Stomach (tissue), 9 donors: ENCODE data around the gene EPS8L1. TPM values are rescaled to one million over a fixed set of nuclear protein-coding genes. Genes with fewer than 3 reads are reported as not detected.
A peak's percentile ranks its signal among the peaks of the same experiment; 100 is the strongest.

Experiments used
- DNase-seq, 2 donors: peaks; one replicate each; pipeline versions ENCODE4 v3.0.0 to v3.0.0-alpha.2; 2013 to 2019
- H3K27ac ChIP-seq, 5 donors: fragments of 200-600 bp in 4 of 5; sonication (generic) in 4 of 5; one replicate each; pipeline ENCODE4 v1.5.1; 2013 to 2019; ENCODE audit warnings: mild to moderate bottlenecking in 1 of 5, moderate library complexity in 1 of 5
- H3K27me3 ChIP-seq, 3 donors: fragments of 200-600 bp; sonication (generic); one replicate each; pipeline ENCODE4 v1.5.1; 2017 to 2019; ENCODE audit warnings: mixed run types in 1 of 3
- H3K36me3 ChIP-seq, 4 donors: fragments of 200-600 bp; sonication (generic); 1 replicate in 3 of 4; 2 replicates in 1 of 4; pipeline ENCODE4 v1.5.1; 2016 to 2019
- H3K4me1 ChIP-seq, 4 donors: fragments of 200-600 bp; sonication (generic); one replicate each; pipeline ENCODE4 v1.5.1; 2016 to 2019
- H3K4me3 ChIP-seq, 4 donors: fragments of 200-600 bp; sonication (generic) in 3 of 4; one replicate each; pipeline ENCODE4 v1.5.1; 2016 to 2019; ENCODE audit warnings: mild to moderate bottlenecking in 1 of 4
- H3K9me3 ChIP-seq, 4 donors: fragments of 200-600 bp; sonication (generic); one replicate each; pipeline ENCODE4 v1.5.1; 2016 to 2019
- EP300 ChIP-seq: sonication (generic); formaldehyde crosslinking; IDR thresholded peaks from one replicate; pipeline ENCODE4 v1.6.1; 2017; ENCODE audit warnings: antibody characterized with exemption
- POLR2A ChIP-seq, 4 donors: fragments of 450-650 bp; IDR thresholded peaks; one replicate each; pipeline ENCODE4 v1.6.1; 2016; ENCODE audit warnings: antibody characterized with exemption in 4 of 4, control low read depth in 2 of 4, mild to moderate bottlenecking in 1 of 4, moderate library complexity in 1 of 4
- POLR2AphosphoS5 ChIP-seq, 3 donors: sonication (generic); formaldehyde crosslinking; IDR thresholded peaks; one replicate each; pipeline ENCODE4 v1.6.1; 2016; ENCODE audit warnings: antibody characterized with exemption in 3 of 3
- WGBS, 5 donors: extraction: QIAGEN DNeasy Blood & Tissue Kit in 3 of 5; methylation state at CpG; one replicate each; pipeline versions ENCODE4 v1.1.5 to v1.1.7; 2013 to 2018; 5-methylcytosine and 5-hydroxymethylcytosine counted together
- intact Hi-C: fragments of 100-400 bp; cut with DNase I; formaldehyde crosslinking; loops from one replicate; pipeline ENCODE4 v1.15.1; 2023; ENCODE audit warnings: low total_unique reads
- polyA plus RNA-seq, 3 donors: library from polyadenylated mRNA; stranded (reverse); fragments of 200-250 nt; gene quantifications; one replicate each; pipeline ENCODE4 v1.2.3, GENCODE V29; 2013
- total RNA-seq, 5 donors: library from RNA; depleted of rRNA; stranded (reverse); fragments of >200 nt; gene quantifications; one replicate each; pipeline versions ENCODE4 v1.1.0 to v1.2.3, GENCODE V29; 2014 to 2016
- TF ChIP-seq, protein P1 (sequence below), 7 experiments: fragments of 450-650 bp in 4 of 7; fragments of 200-600 bp in 3 of 7; sonication (generic) in 3 of 7; IDR thresholded peaks; one replicate each; pipeline ENCODE4 v1.5.1; 2016 to 2019; ENCODE audit warnings: antibody characterized with exemption in 7 of 7, control low read depth in 2 of 7, mild to moderate bottlenecking in 1 of 7
- donor health status: healthy with polysubstance abuse.
- donor health status: Bipolar disorder and iron deficiency.
- donor health status: healthy.

The EPS8L1 gene
- total and polyA plus RNA-seq, 8 donors, result 32.3 to 320 (median 101) TPM

DNA sequence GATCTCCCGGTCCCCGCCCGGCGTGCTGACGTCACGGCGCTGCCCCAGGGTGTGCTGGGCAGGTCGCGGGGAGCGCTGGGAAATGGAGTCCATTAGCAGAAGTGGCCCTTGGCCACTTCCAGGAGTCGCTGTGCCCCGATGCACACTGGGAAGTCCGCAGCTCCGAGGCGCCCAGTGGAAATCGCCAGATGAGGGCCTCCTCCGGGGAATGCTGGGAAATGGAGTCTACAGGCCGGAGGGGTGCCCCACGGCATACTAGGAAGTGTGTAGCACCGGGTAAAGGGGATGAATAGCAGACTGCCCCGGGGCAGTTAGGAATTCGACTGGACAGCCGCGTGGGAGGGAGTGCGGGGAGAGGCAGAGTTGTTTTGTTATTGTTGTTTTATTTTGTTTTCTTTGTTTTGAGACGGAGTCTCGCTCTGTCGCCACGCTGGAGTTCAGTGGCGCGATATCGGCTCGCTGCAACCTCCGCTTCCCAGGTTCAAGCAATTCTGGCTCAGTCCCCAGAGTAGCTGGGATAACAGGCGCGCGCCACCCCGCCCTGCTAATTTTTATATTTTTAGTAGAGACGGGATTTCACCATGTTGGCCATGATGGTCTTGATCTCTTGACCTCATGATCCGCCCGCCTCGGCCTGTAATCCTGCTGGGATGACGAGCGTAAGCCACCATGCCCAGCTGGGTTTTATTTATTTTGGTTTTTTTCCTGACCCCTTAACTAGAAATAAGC lies 42.2 kb downstream of the EPS8L1 start:
- peaks cover 0 to 3% (median 0%) of the 10 kb centered on the region in 3 donors for H3K27me3 ChIP-seq
- H3K9me3 ChIP-seq, result no peaks in the 10 kb centered on the region
- intact Hi-C loops, result no loop called here
- peak overlapping the region; percentile 68 to 95 (median 89) for H3K27ac ChIP-seq
- peak; percentile 99 to 100 for DNase-seq
- 0 to 3% (median 1%) methylated on average over 30 to 44 of the region's 44 CpGs for WGBS, 5 donors
- peaks cover 37 to 54% (median 50%) of the 10 kb centered on the region in 4 donors for H3K4me1 ChIP-seq
- TF ChIP-seq POLR2A (IDR thresholded peaks at IDR 0.05) (no peak), EP300 (no peak), POLR2AphosphoS5 (IDR thresholded peaks at IDR 0.05) (peak; percentile 59 to 95 (median 95))
- TF ChIP-seq, protein P1, sequence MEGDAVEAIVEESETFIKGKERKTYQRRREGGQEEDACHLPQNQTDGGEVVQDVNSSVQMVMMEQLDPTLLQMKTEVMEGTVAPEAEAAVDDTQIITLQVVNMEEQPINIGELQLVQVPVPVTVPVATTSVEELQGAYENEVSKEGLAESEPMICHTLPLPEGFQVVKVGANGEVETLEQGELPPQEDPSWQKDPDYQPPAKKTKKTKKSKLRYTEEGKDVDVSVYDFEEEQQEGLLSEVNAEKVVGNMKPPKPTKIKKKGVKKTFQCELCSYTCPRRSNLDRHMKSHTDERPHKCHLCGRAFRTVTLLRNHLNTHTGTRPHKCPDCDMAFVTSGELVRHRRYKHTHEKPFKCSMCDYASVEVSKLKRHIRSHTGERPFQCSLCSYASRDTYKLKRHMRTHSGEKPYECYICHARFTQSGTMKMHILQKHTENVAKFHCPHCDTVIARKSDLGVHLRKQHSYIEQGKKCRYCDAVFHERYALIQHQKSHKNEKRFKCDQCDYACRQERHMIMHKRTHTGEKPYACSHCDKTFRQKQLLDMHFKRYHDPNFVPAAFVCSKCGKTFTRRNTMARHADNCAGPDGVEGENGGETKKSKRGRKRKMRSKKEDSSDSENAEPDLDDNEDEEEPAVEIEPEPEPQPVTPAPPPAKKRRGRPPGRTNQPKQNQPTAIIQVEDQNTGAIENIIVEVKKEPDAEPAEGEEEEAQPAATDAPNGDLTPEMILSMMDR (IDR thresholded peaks at IDR 0.05), result peak in 1 of 7 experiments; percentile 29
- H3K36me3 ChIP-seq, result peaks cover 0 to 8% (median 2%) of the 10 kb centered on the region in 4 donors
- H3K4me3 ChIP-seq, result peak overlapping the region; percentile 86 to 94 (median 88)

DNA sequence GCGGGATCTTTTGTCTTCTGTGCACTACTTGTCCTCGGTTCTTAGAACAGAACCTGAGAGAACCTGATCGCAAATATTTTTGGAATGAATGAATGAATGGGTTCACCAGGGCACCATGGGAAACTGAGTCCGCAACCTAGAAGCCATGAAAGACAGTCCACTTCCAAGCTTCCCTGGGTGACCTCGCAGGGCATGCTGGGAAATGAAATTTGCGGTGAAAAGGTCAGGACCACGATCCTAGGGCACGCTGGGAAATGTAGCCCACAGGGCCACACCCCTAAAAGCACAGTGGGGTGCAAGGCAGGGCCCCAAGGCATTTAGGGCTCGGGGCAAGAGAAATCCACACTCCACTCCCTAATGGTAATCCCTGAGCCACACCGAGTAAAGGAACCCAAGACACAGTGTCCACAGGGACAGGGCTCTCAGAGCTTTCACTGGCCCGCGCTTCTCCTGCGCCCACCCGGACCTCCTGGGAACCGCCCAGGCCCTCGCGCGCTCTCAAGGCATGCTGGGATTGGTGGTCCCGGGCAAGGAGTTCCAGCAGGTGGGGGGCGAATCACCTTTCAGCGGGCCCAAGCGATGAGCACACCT lies 42.8 kb downstream of the EPS8L1 start:
- peak overlapping the region; percentile 86 to 94 (median 88) for H3K4me3 ChIP-seq
- H3K27me3 ChIP-seq, result peaks cover 0 to 10% (median 0%) of the 10 kb centered on the region in 3 donors
- peaks cover 30 to 47% (median 44%) of the 10 kb centered on the region in 4 donors for H3K4me1 ChIP-seq
- TF ChIP-seq EP300, result no peak
- TF ChIP-seq POLR2AphosphoS5 (IDR thresholded peaks at IDR 0.05), result no peak
- TF ChIP-seq, protein P1 (IDR thresholded peaks at IDR 0.05), result no peak
- H3K9me3 ChIP-seq, result no peaks in the 10 kb centered on the region
- H3K27ac ChIP-seq, result peak overlapping the region in 4 of 5 donors; percentile 68 to 95 (median 90)
- 18 to 29% (median 21%) methylated on average over 11 to 22 of the region's 22 CpGs for WGBS, 5 donors
- H3K36me3 ChIP-seq, result peaks cover 0 to 2% (median 0%) of the 10 kb centered on the region in 4 donors
- intact Hi-C loops, result no loop called here
- peak in 1 of 2 donors; percentile 79 for DNase-seq

DNA sequence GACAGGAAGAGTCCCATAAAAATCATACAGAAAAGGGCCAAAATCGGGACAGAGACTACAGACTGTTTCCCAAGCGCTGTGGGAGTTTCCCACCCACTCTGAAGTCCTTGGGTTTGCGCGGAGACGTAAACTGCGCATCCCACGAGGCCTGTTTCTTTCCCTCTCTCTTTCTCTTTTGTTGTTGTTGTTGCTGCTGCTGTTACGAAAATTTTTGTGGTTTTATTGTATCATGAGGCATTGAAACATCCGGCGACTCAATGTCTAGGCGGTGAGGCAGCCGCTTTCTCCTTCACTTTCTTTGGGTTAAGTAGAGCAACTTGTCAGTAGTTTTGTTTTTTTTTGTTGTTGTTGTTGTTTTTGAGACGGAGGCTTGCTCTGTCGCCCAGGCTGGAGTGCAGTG lies 43.4 kb downstream of the EPS8L1 start:
- Histone ChIP-seq H3K36me3 (no peaks in the 10 kb centered on the region), H3K27ac (peak overlapping the region in 1 of 5 donors; percentile 90), H3K4me1 (peaks cover 28 to 41% (median 39%) of the 10 kb centered on the region in 4 donors), H3K4me3 (no peak overlapping the region), H3K27me3 (peaks cover 0 to 15% (median 0%) of the 10 kb centered on the region in 3 donors), H3K9me3 (no peaks in the 10 kb centered on the region)
- no peak for DNase-seq
- 77 to 85% (median 85%) methylated on average over 14 of the region's 14 CpGs for WGBS, 5 donors
- TF ChIP-seq EP300, result no peak
- intact Hi-C loops, result no loop called here

DNA sequence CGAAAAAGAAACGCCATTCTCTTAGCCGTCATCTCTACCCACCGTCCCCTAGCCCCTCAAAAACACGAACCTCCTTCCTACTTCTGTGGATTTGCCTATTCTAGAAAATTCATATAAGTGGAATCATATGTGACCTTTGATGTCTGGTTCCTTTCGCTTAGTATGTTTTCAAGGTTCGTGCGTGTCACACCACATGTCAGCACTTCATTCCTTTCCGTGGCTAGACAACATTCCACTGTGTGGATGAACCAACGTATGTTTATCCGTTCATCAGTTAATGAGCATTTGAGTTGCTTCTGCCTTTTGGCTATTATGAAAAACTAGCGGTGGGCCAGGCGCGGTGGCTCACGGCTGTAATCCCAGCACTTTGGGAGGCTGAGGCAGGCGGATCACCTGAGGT lies 55.8 kb downstream of the EPS8L1 start:
- Histone ChIP-seq H3K4me1 (no peaks in the 10 kb centered on the region), H3K4me3 (no peak overlapping the region), H3K27ac (no peak overlapping the region), H3K9me3 (no peaks in the 10 kb centered on the region), H3K27me3 (peaks cover 0 to 60% (median 30%) of the 10 kb centered on the region in 3 donors), H3K36me3 (no peaks in the 10 kb centered on the region)
- 84 to 91% (median 89%) methylated on average over 16 of the region's 16 CpGs for WGBS, 5 donors
- no peak for TF ChIP-seq EP300
- no peak for TF ChIP-seq POLR2A (IDR thresholded peaks at IDR 0.05)
- TF ChIP-seq, protein P1 (IDR thresholded peaks at IDR 0.05), result no peak
- TF ChIP-seq POLR2AphosphoS5 (IDR thresholded peaks at IDR 0.05), result no peak
- intact Hi-C loops, result no loop called here
- no peak for DNase-seq
